Measurements from ENCODE around the gene PNMA6E.
"Not testable (repeated sequence)": the region's sequence is repeated elsewhere in the genome, so short reads cannot be mapped to it uniquely, and the experiment has no call there.

The PNMA6E gene

DNA sequence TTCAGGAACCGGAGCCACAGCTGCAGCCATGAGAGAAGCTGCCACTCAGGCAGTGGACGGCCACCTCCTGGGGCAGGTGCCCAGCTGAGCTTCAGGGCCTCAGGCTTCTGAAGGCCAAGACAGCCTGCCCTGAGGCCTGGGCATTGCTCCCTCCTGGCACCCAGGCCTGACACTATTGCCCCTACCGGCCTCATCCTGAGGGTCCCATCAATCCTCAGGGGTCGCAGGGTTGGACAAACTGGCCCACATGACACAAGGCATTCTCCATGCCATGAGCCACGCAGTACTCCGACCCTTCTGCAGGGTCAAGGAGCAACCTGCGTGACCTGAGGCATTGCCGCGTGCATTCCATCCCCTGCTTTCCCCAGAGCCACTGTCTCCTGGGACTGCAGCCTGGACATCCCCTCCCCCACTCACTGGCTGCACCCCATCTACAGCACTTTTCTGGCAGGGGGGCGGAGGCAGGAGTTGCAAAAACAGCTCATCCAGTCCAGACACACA, 7.1 kb upstream of the PNMA6E start:
- no peak overlapping the region for H3K27ac ChIP-seq (ENCODE audit: low read length)
- H3K36me3 ChIP-seq (ENCODE audit: control insufficient read depth in 2 of 2, insufficient read depth in 2 of 2, low read length in 2 of 2): no peaks in the 10 kb centered on the region
- H3K4me1 ChIP-seq (ENCODE audit: control insufficient read depth, insufficient read depth, low read length): peaks cover 6% of the 10 kb centered on the region
- no peak overlapping the region for H3K4me3 ChIP-seq (ENCODE audit: low read length in 2 of 2)
- no peaks in the 10 kb centered on the region for H3K9me3 ChIP-seq (ENCODE audit: control insufficient read depth in 2 of 2, low read length in 2 of 2)
- H3K27me3 ChIP-seq (ENCODE audit: control insufficient read depth in 1 of 2, insufficient read depth in 2 of 2, low read length in 2 of 2): peaks cover 0 to 4% of the 10 kb centered on the region in 2 donors
- H3K9ac ChIP-seq (ENCODE audit: low read length in 2 of 2): no peak overlapping the region

DNA sequence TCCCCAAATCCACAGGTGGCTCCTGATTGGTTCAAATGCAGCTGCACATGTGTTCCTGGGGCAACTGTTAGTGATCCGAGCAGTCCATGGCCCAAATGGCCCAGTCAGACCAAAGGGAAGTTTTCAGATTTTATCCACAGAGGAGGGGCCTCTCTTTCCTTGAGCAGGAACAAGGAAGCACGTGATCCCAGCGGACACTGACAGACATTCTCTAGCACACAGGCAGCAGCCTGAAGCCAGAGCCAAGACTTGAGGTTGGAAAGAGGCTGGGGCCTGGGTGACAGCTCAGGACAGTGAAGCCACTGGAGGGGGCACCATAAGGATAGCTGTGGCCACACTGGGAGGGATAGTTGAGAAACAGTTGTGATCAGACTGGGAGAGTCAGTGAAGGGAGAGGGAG, 6.6 kb upstream of the PNMA6E start:
- Histone ChIP-seq H3K9me3 (ENCODE audit: control insufficient read depth in 2 of 2, low read length in 2 of 2) (no peaks in the 10 kb centered on the region), H3K4me1 (ENCODE audit: control insufficient read depth, insufficient read depth, low read length) (peaks cover 6% of the 10 kb centered on the region), H3K27me3 (ENCODE audit: control insufficient read depth in 1 of 2, insufficient read depth in 2 of 2, low read length in 2 of 2) (peaks cover 0 to 4% of the 10 kb centered on the region in 2 donors), H3K36me3 (ENCODE audit: control insufficient read depth in 2 of 2, insufficient read depth in 2 of 2, low read length in 2 of 2) (no peaks in the 10 kb centered on the region), H3K27ac (ENCODE audit: low read length) (no peak overlapping the region), H3K4me3 (ENCODE audit: low read length in 2 of 2) (no peak overlapping the region), H3K9ac (ENCODE audit: low read length in 2 of 2) (no peak overlapping the region)

DNA sequence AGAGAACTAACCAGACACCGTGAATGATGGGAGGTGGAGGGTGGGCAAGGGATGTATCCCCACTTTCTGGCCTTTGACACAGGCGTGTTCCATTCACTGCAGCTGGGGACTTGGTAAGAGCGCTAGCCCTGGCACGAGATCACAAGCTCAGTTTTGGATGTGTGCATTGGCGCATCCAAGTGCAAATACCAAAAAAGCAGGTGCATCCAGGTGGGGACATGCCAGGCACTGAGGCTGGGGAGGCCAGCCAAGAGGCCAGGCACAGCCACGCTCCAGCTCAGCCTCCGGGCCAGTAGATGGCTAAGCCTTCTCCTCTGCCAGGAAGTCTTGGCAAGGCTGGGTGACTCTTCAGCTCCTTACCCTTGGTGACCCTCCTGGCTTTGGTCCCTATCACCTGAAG, 5.8 kb upstream of the PNMA6E start:
- Histone ChIP-seq H3K9ac (ENCODE audit: low read length in 2 of 2) (no peak overlapping the region), H3K27me3 (ENCODE audit: control insufficient read depth in 1 of 2, insufficient read depth in 2 of 2, low read length in 2 of 2) (peaks cover 0 to 4% of the 10 kb centered on the region in 2 donors), H3K27ac (ENCODE audit: low read length) (no peak overlapping the region), H3K4me1 (ENCODE audit: control insufficient read depth, insufficient read depth, low read length) (peaks cover 2% of the 10 kb centered on the region), H3K9me3 (ENCODE audit: control insufficient read depth in 2 of 2, low read length in 2 of 2) (no peaks in the 10 kb centered on the region), H3K36me3 (ENCODE audit: control insufficient read depth in 2 of 2, insufficient read depth in 2 of 2, low read length in 2 of 2) (no peaks in the 10 kb centered on the region), H3K4me3 (ENCODE audit: low read length in 2 of 2) (no peak overlapping the region)

DNA sequence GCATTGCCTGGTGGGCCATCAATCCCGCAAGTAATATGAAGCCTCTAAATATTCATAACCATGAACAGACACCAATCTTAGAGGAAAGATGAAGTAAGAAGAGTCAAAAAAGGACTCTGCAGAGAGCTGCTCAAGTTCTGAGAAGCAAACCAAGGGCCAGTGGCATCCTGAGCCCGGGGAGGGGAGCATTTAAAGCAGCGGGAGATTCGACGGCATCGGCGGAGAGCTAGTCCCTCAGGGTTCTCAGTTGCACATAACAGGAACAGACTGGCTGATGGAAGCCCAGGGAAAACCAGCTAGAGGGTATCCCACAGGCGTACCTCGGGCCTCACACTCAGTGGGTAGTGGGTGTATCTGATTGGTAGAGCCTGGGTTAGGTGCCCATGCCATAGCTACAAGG, 4.9 kb upstream of the PNMA6E start:
- Histone ChIP-seq H3K9ac (ENCODE audit: low read length in 2 of 2) (no peak overlapping the region), H3K27me3 (ENCODE audit: control insufficient read depth in 1 of 2, insufficient read depth in 2 of 2, low read length in 2 of 2) (peaks cover 0 to 4% of the 10 kb centered on the region in 2 donors), H3K9me3 (ENCODE audit: control insufficient read depth in 2 of 2, low read length in 2 of 2) (no peaks in the 10 kb centered on the region), H3K4me1 (ENCODE audit: control insufficient read depth, insufficient read depth, low read length) (no peaks in the 10 kb centered on the region), H3K27ac (ENCODE audit: low read length) (no peak overlapping the region), H3K4me3 (ENCODE audit: low read length in 2 of 2) (no peak overlapping the region), H3K36me3 (ENCODE audit: control insufficient read depth in 2 of 2, insufficient read depth in 2 of 2, low read length in 2 of 2) (no peaks in the 10 kb centered on the region)

DNA sequence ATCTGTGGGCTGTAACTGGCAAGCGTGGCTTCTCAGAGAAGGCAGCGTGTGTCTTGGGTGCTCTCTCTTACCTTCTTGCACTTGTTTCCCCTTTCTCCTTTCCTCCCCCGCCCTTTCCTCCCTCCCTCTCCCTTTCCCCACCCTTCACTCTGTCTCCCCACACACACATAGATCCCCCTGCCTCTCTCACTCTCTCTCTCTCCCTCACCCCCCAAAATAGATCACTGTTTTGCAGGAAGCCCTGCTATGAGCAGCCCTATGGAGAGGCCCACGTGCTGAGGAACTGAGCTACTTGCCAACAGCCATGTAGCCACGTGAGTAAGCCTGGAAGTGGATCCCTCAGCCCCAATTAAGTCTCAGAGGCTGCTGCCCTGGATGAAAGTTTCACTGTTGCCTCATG, 4.3 kb upstream of the PNMA6E start:
- H3K9me3 ChIP-seq (ENCODE audit: control insufficient read depth in 2 of 2, low read length in 2 of 2): no peaks in the 10 kb centered on the region
- H3K9ac ChIP-seq (ENCODE audit: low read length in 2 of 2): no peak overlapping the region
- no peaks in the 10 kb centered on the region for H3K4me1 ChIP-seq (ENCODE audit: control insufficient read depth, insufficient read depth, low read length)
- H3K27me3 ChIP-seq (ENCODE audit: control insufficient read depth in 1 of 2, insufficient read depth in 2 of 2, low read length in 2 of 2): peaks cover 0 to 4% of the 10 kb centered on the region in 2 donors
- H3K27ac ChIP-seq (ENCODE audit: low read length): no peak overlapping the region
- no peak overlapping the region for H3K4me3 ChIP-seq (ENCODE audit: low read length in 2 of 2)
- no peaks in the 10 kb centered on the region for H3K36me3 ChIP-seq (ENCODE audit: control insufficient read depth in 2 of 2, insufficient read depth in 2 of 2, low read length in 2 of 2)

DNA sequence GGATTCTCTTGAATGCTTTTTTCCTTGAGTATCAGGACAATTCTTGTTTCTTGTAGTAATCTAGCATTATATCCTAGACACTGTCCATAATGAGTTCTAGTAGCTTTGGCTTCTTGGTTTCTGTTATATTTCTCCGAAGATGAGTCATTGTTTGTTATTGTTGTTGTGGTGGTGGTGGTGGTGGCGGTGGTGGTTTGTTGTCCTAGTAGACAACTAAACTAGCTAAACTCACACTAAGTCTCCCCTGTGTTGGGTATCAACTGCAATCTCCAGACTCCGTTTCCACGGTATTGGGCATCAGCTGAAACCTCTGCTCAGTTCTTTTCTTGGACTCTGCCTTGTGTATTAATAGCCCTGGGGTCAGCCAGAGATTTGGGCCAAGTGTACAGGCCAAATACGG, 3.2 kb upstream of the PNMA6E start:
- not testable (repeated sequence) for H3K9ac ChIP-seq (ENCODE audit: low read length in 2 of 2); H3K27ac ChIP-seq (ENCODE audit: low read length); H3K4me3 ChIP-seq (ENCODE audit: low read length in 2 of 2); H3K36me3 ChIP-seq (ENCODE audit: control insufficient read depth in 2 of 2, insufficient read depth in 2 of 2, low read length in 2 of 2); H3K4me1 ChIP-seq (ENCODE audit: control insufficient read depth, insufficient read depth, low read length); H3K27me3 ChIP-seq (ENCODE audit: control insufficient read depth in 1 of 2, insufficient read depth in 2 of 2, low read length in 2 of 2); H3K9me3 ChIP-seq (ENCODE audit: control insufficient read depth in 2 of 2, low read length in 2 of 2)

DNA sequence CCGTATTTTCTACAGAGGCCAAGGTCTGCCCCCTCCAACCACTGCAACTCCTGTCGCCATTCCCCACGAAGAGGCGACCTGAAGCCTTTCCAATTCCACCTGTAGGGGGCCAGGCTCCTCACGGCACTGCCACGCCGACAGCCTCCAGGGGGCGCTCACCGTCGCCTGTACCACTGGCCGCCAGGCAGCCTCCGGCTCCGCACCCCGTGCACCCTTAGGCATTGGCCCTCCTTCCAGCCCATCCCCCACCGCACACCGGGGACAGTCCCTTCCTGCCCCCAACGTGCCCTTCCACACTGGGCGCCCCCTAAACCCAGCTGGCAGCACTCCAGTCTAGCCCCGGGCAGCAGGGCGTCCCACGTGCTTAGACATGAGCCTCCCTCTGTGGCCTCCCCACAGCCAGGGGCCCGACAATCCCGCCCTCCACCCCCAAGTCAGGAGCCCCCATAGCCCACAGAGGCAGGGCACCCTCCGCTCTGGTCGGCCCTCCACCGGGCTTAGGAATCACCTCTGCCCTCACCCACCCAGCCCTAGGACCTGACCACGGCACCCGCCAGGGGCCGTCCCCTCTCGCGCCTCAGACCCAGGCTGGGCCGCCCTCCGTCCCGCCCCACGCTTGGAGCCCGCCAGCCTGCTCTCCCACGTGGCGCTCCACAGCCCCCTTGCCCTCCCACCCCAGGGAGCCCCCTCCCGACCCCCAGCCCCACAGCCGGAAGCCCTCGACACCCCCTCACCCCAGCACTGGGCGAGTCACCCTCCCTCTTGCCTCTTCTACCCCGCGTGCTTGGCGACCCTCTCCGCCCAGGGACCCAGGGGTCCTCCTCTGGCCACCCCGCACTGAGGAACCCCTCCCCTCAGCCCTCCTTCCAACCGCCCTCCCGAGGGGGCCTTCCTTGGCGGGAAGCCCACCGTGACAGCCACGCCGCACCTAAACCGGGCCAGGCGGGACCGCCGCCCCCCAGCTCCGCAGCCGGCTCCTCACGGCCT, 711 bp downstream of the PNMA6E start:
- H3K27ac ChIP-seq (ENCODE audit: low read length): no peak overlapping the region
- H3K4me3 ChIP-seq (ENCODE audit: low read length in 2 of 2): no peak overlapping the region
- no peaks in the 10 kb centered on the region for H3K4me1 ChIP-seq (ENCODE audit: control insufficient read depth, insufficient read depth, low read length)
- peaks cover 0 to 11% of the 10 kb centered on the region in 2 donors for H3K27me3 ChIP-seq (ENCODE audit: control insufficient read depth in 1 of 2, insufficient read depth in 2 of 2, low read length in 2 of 2)
- no peaks in the 10 kb centered on the region for H3K9me3 ChIP-seq (ENCODE audit: control insufficient read depth in 2 of 2, low read length in 2 of 2)
- no peaks in the 10 kb centered on the region for H3K36me3 ChIP-seq (ENCODE audit: control insufficient read depth in 2 of 2, insufficient read depth in 2 of 2, low read length in 2 of 2)
- no peak overlapping the region for H3K9ac ChIP-seq (ENCODE audit: low read length in 2 of 2)

DNA sequence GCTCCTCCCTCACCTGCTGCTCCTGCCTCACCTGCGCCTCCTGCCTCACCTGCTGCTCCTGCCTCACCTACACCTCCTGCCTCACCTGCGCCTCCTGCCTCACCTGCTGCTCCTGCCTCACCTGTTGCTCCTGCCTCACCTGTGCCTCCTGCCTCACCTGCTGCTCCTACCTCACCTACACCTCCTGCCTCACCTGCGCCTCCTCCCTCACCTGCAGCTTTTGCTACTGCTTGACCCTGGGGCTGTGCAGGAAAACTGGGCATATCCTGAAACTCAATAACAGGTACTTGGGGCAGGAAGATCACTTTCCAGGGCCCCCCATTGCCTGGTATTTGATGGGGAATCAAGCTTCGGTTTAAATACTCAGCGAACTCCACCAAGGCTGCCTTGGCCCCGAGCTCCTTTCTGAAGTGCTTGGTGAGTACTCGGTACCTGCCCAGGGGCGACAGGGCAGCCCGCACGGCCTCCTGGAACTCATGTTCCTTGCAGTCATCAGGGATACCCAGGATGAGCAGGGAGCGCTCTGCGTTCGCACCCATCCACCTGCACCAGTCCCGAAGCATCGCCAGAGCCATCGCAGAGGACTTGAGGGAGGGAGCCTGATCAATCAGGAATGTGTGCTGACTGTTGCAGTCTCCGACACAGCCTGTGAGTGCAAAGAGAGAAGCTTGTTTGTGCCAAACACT, 2.7 kb downstream of the PNMA6E start:
- Histone ChIP-seq H3K36me3 (ENCODE audit: control insufficient read depth in 2 of 2, insufficient read depth in 2 of 2, low read length in 2 of 2) (no peaks in the 10 kb centered on the region), H3K4me3 (ENCODE audit: low read length in 2 of 2) (no peak overlapping the region), H3K9ac (ENCODE audit: low read length in 2 of 2) (no peak overlapping the region)

DNA sequence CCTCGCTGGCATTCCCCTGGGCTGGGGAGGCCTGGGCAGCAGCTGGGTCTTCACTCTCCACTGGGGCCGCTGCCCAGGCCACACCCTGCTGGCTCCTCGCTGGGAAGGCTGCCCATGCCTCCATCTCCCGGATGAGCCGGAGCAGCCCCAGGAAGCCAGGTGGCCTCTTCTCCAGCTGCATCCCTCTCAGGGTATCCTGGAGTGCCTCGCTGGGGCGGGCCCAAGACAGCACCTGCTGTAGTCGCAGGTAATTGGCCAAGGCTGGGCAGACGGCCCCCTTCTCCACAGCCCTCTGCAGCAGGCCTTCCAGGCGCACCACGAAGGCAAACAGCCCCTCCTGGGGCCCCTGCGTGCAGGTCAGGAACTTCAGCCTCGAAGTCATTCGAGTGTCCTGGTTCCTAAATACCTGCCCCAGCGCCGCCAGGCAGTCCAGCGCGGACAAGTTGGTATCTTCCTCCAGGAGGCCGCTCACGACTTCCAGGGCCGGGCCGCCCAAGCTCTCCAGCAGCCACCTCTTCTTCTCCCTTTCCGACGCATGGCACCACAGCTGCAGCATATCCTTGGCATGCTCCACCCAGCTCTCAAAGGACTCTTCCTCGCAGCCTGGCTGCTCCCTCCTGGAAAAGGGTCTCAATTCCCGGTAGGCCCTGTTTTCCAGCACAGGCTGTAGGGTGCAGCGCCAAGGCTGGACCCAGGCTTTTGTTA, 3.7 kb downstream of the PNMA6E start:
- H3K36me3 ChIP-seq (ENCODE audit: control insufficient read depth in 2 of 2, insufficient read depth in 2 of 2, low read length in 2 of 2): no peaks in the 10 kb centered on the region
- H3K27ac ChIP-seq (ENCODE audit: low read length): no peak overlapping the region
- H3K27me3 ChIP-seq (ENCODE audit: control insufficient read depth in 1 of 2, insufficient read depth in 2 of 2, low read length in 2 of 2): peaks cover 0 to 11% of the 10 kb centered on the region in 2 donors
- no peak overlapping the region for H3K9ac ChIP-seq (ENCODE audit: low read length in 2 of 2)
- H3K4me1 ChIP-seq (ENCODE audit: control insufficient read depth, insufficient read depth, low read length): no peaks in the 10 kb centered on the region
- no peak overlapping the region for H3K4me3 ChIP-seq (ENCODE audit: low read length in 2 of 2)
- H3K9me3 ChIP-seq (ENCODE audit: control insufficient read depth in 2 of 2, low read length in 2 of 2): no peaks in the 10 kb centered on the region

More for the DNA sequence above, 2.7 kb downstream of the PNMA6E start:
- Histone ChIP-seq H3K4me1 (ENCODE audit: control insufficient read depth, insufficient read depth, low read length) (no peaks in the 10 kb centered on the region), H3K9me3 (ENCODE audit: control insufficient read depth in 2 of 2, low read length in 2 of 2) (no peaks in the 10 kb centered on the region), H3K27me3 (ENCODE audit: control insufficient read depth in 1 of 2, insufficient read depth in 2 of 2, low read length in 2 of 2) (peaks cover 0 to 11% of the 10 kb centered on the region in 2 donors), H3K27ac (ENCODE audit: low read length) (no peak overlapping the region)

DNA sequence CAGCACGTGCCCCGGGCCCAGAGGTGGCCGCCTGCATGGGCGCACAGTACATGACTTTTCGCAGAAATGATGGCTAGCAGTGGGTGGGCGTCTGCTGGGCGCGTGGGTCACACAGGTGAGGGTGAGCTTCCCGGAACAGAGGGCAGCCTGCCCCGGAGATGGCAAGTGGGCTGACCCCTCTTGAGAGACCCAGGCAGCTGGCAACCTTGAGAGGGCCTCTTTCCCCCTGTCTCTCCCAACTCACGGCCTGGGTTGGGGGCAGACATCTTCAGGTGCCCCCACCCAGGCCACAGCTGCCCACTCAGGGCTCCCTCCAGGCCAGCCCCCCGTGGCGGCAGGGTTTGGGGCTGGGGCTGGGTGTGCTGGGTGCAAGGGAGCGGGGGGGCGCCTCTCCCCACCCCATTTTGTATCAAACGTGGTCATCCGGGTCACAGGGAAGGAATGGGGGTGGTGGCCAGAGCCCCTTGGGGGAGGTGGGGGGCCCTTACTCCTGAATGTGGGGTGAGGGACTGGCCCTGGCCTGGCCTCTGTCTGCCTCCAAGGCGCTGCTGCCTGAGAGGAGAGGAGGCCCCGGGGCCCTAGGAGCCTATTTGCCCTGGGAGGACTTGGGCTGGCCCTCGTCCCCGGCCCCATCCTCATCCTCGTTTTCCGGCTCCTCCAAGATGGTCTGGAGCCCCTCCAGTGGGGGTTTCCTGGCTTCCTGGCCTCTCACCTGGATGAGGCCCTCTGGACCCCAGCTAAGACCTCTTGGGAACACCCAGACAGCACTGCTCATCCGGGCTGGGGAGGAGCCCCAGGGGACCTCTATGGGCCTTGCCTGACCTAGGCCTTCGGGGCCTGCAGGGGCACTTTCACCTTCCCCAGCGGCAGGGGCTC, 4.6 kb downstream of the PNMA6E start:
- no peak overlapping the region for H3K27ac ChIP-seq (ENCODE audit: low read length)
- H3K4me3 ChIP-seq (ENCODE audit: low read length in 2 of 2): no peak overlapping the region
- no peaks in the 10 kb centered on the region for H3K9me3 ChIP-seq (ENCODE audit: control insufficient read depth in 2 of 2, low read length in 2 of 2)
- peaks cover 0 to 11% of the 10 kb centered on the region in 2 donors for H3K27me3 ChIP-seq (ENCODE audit: control insufficient read depth in 1 of 2, insufficient read depth in 2 of 2, low read length in 2 of 2)
- H3K9ac ChIP-seq (ENCODE audit: low read length in 2 of 2): no peak overlapping the region
- no peaks in the 10 kb centered on the region for H3K4me1 ChIP-seq (ENCODE audit: control insufficient read depth, insufficient read depth, low read length)
- H3K36me3 ChIP-seq (ENCODE audit: control insufficient read depth in 2 of 2, insufficient read depth in 2 of 2, low read length in 2 of 2): no peaks in the 10 kb centered on the region
